KMS-11 (cell line): ENCODE measurements around the gene CCDC82.
A peak's percentile ranks its signal among the peaks of the same experiment; 100 is the strongest.

ENCODE experiments used
- H2AFZ ChIP-seq: fragments of 200-600 bp; sonication (generic); 2 replicates; pipeline ENCODE4 v1.6.1; 2016; ENCODE audit warnings: antibody characterized with exemption, mixed run types, low read depth
- H3K27ac ChIP-seq: fragments of 200-600 bp; sonication (generic); 2 replicates; pipeline ENCODE4 v1.6.1; 2016; ENCODE audit warnings: mild to moderate bottlenecking, mixed run types
- H3K27me3 ChIP-seq: fragments of 200-600 bp; sonication (generic); 2 replicates; pipeline ENCODE4 v1.6.1; 2017; ENCODE audit warnings: mild to moderate bottlenecking, low read depth, mixed run types, moderate library complexity; ENCODE audit not compliant: insufficient read depth
- H3K36me3 ChIP-seq: fragments of 200-600 bp; sonication (generic); 2 replicates; pipeline ENCODE4 v1.6.1; 2017; ENCODE audit warnings: mild to moderate bottlenecking, mixed run types; ENCODE audit not compliant: insufficient read depth
- H3K4me1 ChIP-seq: fragments of 200-600 bp; sonication (generic); 2 replicates; pipeline ENCODE4 v1.6.1; 2016; ENCODE audit warnings: mild to moderate bottlenecking, low read depth, mixed run types; ENCODE audit not compliant: poor library complexity, severe bottlenecking
- H3K4me2 ChIP-seq: fragments of 200-600 bp; sonication (generic); 2 replicates; pipeline ENCODE4 v1.7.0; 2016; ENCODE audit warnings: mild to moderate bottlenecking, mixed run types
- H3K4me3 ChIP-seq: fragments of 200-600 bp; sonication (generic); IDR thresholded peaks from 2 replicates; pipeline ENCODE4 v1.6.1; 2017; ENCODE audit warnings: low read depth, low read length, mixed read lengths; ENCODE audit not compliant: insufficient read depth
- H3K79me2 ChIP-seq: fragments of 200-600 bp; sonication (generic); 2 replicates; pipeline ENCODE4 v1.6.1; 2016; ENCODE audit warnings: low read depth, mixed run types; ENCODE audit not compliant: insufficient read depth
- H3K9ac ChIP-seq: fragments of 200-600 bp; sonication (generic); 2 replicates; pipeline ENCODE4 v1.6.1; 2016; ENCODE audit warnings: mild to moderate bottlenecking, mixed run types
- H4K20me1 ChIP-seq: fragments of 200-600 bp; sonication (generic); 2 replicates; pipeline ENCODE4 v1.6.1; 2016; ENCODE audit warnings: mild to moderate bottlenecking, mixed run types; ENCODE audit not compliant: insufficient read depth
- TF ChIP-seq, protein P1 (sequence below): fragments of 200-600 bp; sonication (generic); conservative IDR thresholded peaks from 2 replicates; pipeline ENCODE4 v1.6.1; 2017; ENCODE audit warnings: low read depth, mild to moderate bottlenecking, antibody characterized with exemption, low read length, moderate library complexity, mixed read lengths

The CCDC82 gene

DNA sequence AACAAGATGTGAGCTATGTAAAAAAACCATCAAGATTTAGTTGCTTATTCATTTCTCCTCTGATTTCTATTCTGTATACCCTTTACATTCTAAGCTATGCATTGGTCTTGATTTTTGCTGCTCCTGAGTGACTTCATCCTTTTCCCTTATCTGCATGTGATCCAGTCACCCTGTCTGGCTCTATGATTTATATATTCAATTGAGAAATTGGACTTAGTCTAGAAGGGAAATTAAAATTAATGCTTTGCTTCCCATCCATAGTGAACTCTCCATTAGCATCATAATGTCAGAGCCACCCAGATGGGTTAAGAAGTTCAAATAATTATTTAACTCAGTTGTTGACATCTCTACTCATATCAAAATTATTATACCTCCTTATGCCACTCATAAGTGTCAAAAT lies 5.1 kb upstream of the CCDC82 start:
- Histone ChIP-seq H3K27me3 (no peaks in the 10 kb centered on the region), H2AFZ (no peak overlapping the region), H3K27ac (no peak overlapping the region), H3K4me3 (no peak overlapping the region), H4K20me1 (no peaks in the 10 kb centered on the region), H3K79me2 (no peaks in the 10 kb centered on the region), H3K9ac (no peak overlapping the region), H3K36me3 (no peaks in the 10 kb centered on the region), H3K4me1 (peaks cover 4% of the 10 kb centered on the region), H3K4me2 (no peak overlapping the region)
- TF ChIP-seq, protein P1, sequence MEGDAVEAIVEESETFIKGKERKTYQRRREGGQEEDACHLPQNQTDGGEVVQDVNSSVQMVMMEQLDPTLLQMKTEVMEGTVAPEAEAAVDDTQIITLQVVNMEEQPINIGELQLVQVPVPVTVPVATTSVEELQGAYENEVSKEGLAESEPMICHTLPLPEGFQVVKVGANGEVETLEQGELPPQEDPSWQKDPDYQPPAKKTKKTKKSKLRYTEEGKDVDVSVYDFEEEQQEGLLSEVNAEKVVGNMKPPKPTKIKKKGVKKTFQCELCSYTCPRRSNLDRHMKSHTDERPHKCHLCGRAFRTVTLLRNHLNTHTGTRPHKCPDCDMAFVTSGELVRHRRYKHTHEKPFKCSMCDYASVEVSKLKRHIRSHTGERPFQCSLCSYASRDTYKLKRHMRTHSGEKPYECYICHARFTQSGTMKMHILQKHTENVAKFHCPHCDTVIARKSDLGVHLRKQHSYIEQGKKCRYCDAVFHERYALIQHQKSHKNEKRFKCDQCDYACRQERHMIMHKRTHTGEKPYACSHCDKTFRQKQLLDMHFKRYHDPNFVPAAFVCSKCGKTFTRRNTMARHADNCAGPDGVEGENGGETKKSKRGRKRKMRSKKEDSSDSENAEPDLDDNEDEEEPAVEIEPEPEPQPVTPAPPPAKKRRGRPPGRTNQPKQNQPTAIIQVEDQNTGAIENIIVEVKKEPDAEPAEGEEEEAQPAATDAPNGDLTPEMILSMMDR = no peak

DNA sequence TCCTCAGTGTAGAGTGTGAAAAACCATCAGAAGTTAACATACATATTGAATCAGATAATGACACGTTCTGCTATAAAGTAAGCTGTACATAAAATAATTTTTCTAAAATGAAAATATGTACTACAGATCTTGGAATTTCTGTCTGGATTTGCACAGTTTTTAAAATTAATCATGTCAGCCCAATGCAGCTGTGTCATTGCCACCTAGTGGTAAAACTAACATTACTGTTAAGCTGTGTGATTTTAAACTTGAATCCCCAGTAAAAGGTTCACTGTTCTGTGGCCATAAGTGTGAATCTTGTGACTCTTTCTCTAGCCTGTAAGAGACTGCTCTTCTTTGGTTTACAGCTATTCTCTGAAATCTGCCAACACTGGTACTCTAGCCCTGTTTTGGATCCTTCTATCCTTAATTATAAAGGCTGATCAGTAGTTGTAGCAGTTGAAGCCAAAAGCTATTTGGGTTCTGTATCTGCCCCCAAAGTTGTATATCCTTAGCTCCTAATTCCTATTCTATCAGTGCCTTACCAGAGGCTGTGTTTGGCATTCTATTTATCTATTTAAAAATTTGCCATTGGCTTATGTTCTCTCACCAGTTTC lies 4.1 kb upstream of the CCDC82 start:
- H3K79me2 ChIP-seq = no peaks in the 10 kb centered on the region
- H3K36me3 ChIP-seq = no peaks in the 10 kb centered on the region
- no peak overlapping the region for H2AFZ ChIP-seq
- H3K27ac ChIP-seq = no peak overlapping the region
- TF ChIP-seq, protein P1 = peak; percentile 53
- no peaks in the 10 kb centered on the region for H4K20me1 ChIP-seq
- H3K9ac ChIP-seq = no peak overlapping the region
- no peaks in the 10 kb centered on the region for H3K27me3 ChIP-seq
- peaks cover 4% of the 10 kb centered on the region for H3K4me1 ChIP-seq
- H3K4me2 ChIP-seq = no peak overlapping the region
- H3K4me3 ChIP-seq = no peak overlapping the region

DNA sequence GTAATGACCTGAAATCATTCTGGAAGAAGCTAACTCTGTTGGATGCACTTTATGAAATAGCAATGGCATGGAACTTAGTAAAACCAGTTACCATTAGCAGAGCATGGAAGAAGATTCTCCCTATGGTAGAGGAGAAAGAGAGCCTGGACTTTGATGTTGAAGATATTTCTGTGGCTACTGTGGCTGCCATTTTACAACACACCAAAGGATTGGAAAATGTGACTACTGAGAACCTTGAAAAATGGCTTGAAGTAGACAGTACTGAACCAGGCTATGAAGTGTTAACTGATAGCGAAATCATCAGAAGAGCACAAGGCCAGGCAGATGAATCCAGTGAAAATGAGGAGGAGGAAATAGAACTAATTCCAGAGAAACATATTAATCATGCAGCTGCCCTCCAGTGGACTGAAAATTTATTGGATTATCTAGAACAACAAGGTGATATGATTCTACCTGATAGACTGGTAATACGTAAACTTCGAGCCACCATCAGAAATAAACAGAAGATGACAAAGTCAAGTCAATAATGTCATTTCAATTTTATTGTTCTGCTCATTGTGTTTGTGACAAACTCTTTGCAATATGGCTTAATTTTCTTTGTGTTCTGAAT lies 2.1 kb upstream of the CCDC82 start:
- no peaks in the 10 kb centered on the region for H3K79me2 ChIP-seq
- H2AFZ ChIP-seq = no peak overlapping the region
- no peaks in the 10 kb centered on the region for H3K27me3 ChIP-seq
- TF ChIP-seq, protein P1 = no peak
- H3K4me2 ChIP-seq = no peak overlapping the region
- H3K27ac ChIP-seq = no peak overlapping the region
- H3K4me1 ChIP-seq = peaks cover 4% of the 10 kb centered on the region
- H3K36me3 ChIP-seq = no peaks in the 10 kb centered on the region
- H4K20me1 ChIP-seq = no peaks in the 10 kb centered on the region
- H3K4me3 ChIP-seq = no peak overlapping the region
- no peak overlapping the region for H3K9ac ChIP-seq

DNA sequence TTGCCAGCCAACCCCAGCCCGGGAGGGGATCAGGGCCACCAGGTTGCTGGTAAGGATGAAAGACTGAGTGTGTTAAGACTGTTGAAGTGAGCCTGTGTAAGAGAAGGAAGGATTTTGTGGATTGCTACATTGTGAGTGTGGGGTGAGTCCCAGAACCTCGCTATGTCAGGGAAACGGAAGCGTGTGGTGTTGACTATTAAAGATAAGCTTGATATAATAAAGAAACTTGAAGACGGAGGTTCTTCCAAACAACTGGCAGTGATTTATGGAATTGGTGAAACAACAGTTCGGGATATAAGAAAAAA lies 728 bp upstream of the CCDC82 start:
- no peak overlapping the region for H3K4me3 ChIP-seq
- no peaks in the 10 kb centered on the region for H3K79me2 ChIP-seq
- peak overlapping the region; percentile 58 for H3K4me2 ChIP-seq
- H3K27ac ChIP-seq = no peak overlapping the region
- peak overlapping the region; percentile 85 for H2AFZ ChIP-seq
- peak overlapping the region; percentile 53; the same call in 1 of the 2 replicates for H3K9ac ChIP-seq
- no peaks in the 10 kb centered on the region for H3K27me3 ChIP-seq
- TF ChIP-seq, protein P1 = no peak
- no peaks in the 10 kb centered on the region for H3K36me3 ChIP-seq
- no peaks in the 10 kb centered on the region for H4K20me1 ChIP-seq
- H3K4me1 ChIP-seq = peaks cover 4% of the 10 kb centered on the region
